GM12878 (cell line): ENCODE data around the gene ABCC2. TPM values are rescaled to one million over a fixed set of nuclear protein-coding genes. Genes with fewer than 3 reads are reported as not detected.

Experiments
- ATAC-seq: fragments of 200-7000 bp; cut with Tn5 transposase; 3 replicates; pipeline ENCODE4 v1.9.1; 2020; ENCODE audit warnings: mild to moderate bottlenecking, moderate library complexity
- BruUV-seq: library from RNA; stranded (reverse); fragments of 400-500 nt; replicated peaks from 2 replicates; lab custom pipeline; 2021; lab: Mats Ljungman, UMichigan
- CTCF ChIA-PET: fragments of 300-600 bp; sonication (Branson Sonifier 250); formaldehyde crosslinking; extraction: SDS; loops from one replicate; lab custom pipeline; 2021; ENCODE audit warnings: inconsistent platforms; lab: Yijun Ruan, JAX
- POLR2A ChIA-PET: fragments of 350-600 bp; formaldehyde crosslinking; extraction: SDS; loops from one replicate; lab custom pipeline; 2021; ENCODE audit warnings: inconsistent platforms; lab: Charles Lee
- RAD21 ChIA-PET: fragments of 300-600 bp; sonication (Branson Sonifier 250); formaldehyde crosslinking; loops from one replicate; lab custom pipeline; 2023; ENCODE audit warnings: antibody characterized with exemption; ENCODE audit not compliant: unreplicated experiment; lab: Charles Lee
- SMC1A ChIA-PET: fragments of 300-600 bp; sonication (Branson Sonifier 250); formaldehyde crosslinking; loops from one replicate; lab custom pipeline; 2023; ENCODE audit not compliant: unreplicated experiment, uncharacterized antibody; lab: Charles Lee
- DNase-seq: peaks from one replicate; pipeline ENCODE4 v3.0.0-alpha.2; 2011; ENCODE audit warnings: low read depth, low spot score
- FAIRE-seq: peaks from 3 replicates; lab custom pipeline; 2011; peaks lifted over from hg19 to GRCh38; lab: Jason Lieb, UNC
- H2AFZ ChIP-seq: 2 replicates; pipeline ENCODE4 v1.6.0; 2011; ENCODE audit warnings: low read depth, low read length, control low read depth; ENCODE audit not compliant: control insufficient read depth
- H3K27ac ChIP-seq: 2 replicates; pipeline ENCODE4 v1.5.1; 2011; ENCODE audit warnings: control low read depth; ENCODE audit not compliant: control insufficient read depth, insufficient read depth
- H3K27me3 ChIP-seq, 2 experiments: replicated peaks in 1 of 2; 2 replicates each; pipeline versions ENCODE4 v1.6.0 to v1.6.1; 2011; ENCODE audit warnings: low read length in 1 of 2; ENCODE audit not compliant: control insufficient read depth in 2 of 2, insufficient read depth in 2 of 2
- H3K36me3 ChIP-seq, 2 experiments: 2 replicates each; pipeline ENCODE4 v1.5.1; 2011; ENCODE audit warnings: low read length in 1 of 2; ENCODE audit not compliant: control insufficient read depth in 2 of 2, insufficient read depth in 2 of 2
- H3K4me1 ChIP-seq: 2 replicates; pipeline ENCODE4 v1.6.1; 2011; ENCODE audit warnings: mild to moderate bottlenecking, low read length, moderate library complexity, mixed read lengths; ENCODE audit not compliant: control insufficient read depth, insufficient read depth
- H3K4me2 ChIP-seq: 2 replicates; pipeline ENCODE4 v1.6.0; 2011; ENCODE audit warnings: control low read depth; ENCODE audit not compliant: control insufficient read depth, insufficient read depth
- H3K4me3 ChIP-seq: fragments of 200-600 bp; sonication (generic); 2 replicates; pipeline ENCODE4 v1.5.1; 2016
- H3K79me2 ChIP-seq: 2 replicates; pipeline ENCODE4 v1.6.0; 2011; ENCODE audit warnings: low read length; ENCODE audit not compliant: control insufficient read depth, insufficient read depth
- H3K9ac ChIP-seq: 2 replicates; pipeline ENCODE4 v1.8.0; 2011; ENCODE audit warnings: low read length, control low read depth, mixed read lengths; ENCODE audit not compliant: control insufficient read depth, insufficient read depth
- H3K9me3 ChIP-seq: replicated peaks from 3 replicates; pipeline ENCODE4 v1.5.1; 2011; ENCODE audit warnings: mild to moderate bottlenecking, low read length; ENCODE audit not compliant: control insufficient read depth, insufficient read depth
- H4K20me1 ChIP-seq: 2 replicates; pipeline ENCODE4 v1.6.0; 2011; ENCODE audit not compliant: control insufficient read depth, insufficient read depth
- BRCA1 ChIP-seq: IDR thresholded peaks from 2 replicates; pipeline ENCODE4 v1.6.1; 2011; ENCODE audit warnings: low read depth, low read length, improper control_type of control experiment
- CEBPB ChIP-seq, 2 experiments: fragments of 150-350 bp in 1 of 2; IDR thresholded peaks; 2 replicates each; pipeline ENCODE4 v1.6.1; 2012 to 2014; ENCODE audit warnings: low read depth in 2 of 2, low read length in 2 of 2, borderline replicate concordance in 1 of 2, inconsistent platforms in 1 of 2
- CHD4 ChIP-seq: fragments of 200-600 bp; sonication (generic); IDR thresholded peaks from 2 replicates; pipeline ENCODE4 v1.6.1; 2016; ENCODE audit warnings: mild to moderate bottlenecking
- EED ChIP-seq: sonication (generic); IDR thresholded peaks from 2 replicates; pipeline ENCODE4 v1.6.1; 2016; ENCODE audit warnings: antibody characterized with exemption, low read depth
- ETV6 ChIP-seq, 2 experiments: fragments of 450-650 bp in 1 of 2; IDR thresholded peaks in 1 of 2; conservative IDR thresholded peaks in 1 of 2; 2 replicates each; pipeline ENCODE4 v1.6.1; 2014; ENCODE audit warnings: antibody characterized with exemption in 1 of 2, borderline replicate concordance in 1 of 2, low read depth in 1 of 2, mild to moderate bottlenecking in 1 of 2, moderate library complexity in 1 of 2
- FOS ChIP-seq: IDR thresholded peaks from 3 replicates; pipeline ENCODE4 v1.6.1; 2011; ENCODE audit warnings: borderline replicate concordance; ENCODE audit not compliant: insufficient read length; ENCODE audit errors: extremely low read depth
- HSF1 ChIP-seq: fragments of 150-350 bp; IDR thresholded peaks from 2 replicates; pipeline ENCODE4 v1.6.1; 2014; ENCODE audit warnings: mild to moderate bottlenecking, low read depth, low read length
- KLF5 ChIP-seq: fragments of 450-650 bp; IDR thresholded peaks from 2 replicates; pipeline ENCODE4 v1.6.1; 2014; ENCODE audit warnings: mild to moderate bottlenecking; ENCODE audit not compliant: partially characterized antibody
- MEF2A ChIP-seq: IDR thresholded peaks from 2 replicates; pipeline ENCODE4 v1.6.1; 2011; ENCODE audit warnings: low read depth, mild to moderate bottlenecking, low read length, moderate library complexity; ENCODE audit not compliant: insufficient read depth
- NFYB ChIP-seq: IDR thresholded peaks from 2 replicates; pipeline ENCODE4 v1.6.1; 2011; ENCODE audit warnings: low read depth, mild to moderate bottlenecking, low read length, improper control_type of control experiment, moderate library complexity; ENCODE audit not compliant: insufficient read depth
- NRF1 ChIP-seq: conservative IDR thresholded peaks from 2 replicates; pipeline ENCODE4 v1.6.1; 2011; ENCODE audit warnings: mild to moderate bottlenecking, low read depth, low read length, improper control_type of control experiment
- PAX8 ChIP-seq: fragments of 450-650 bp; IDR thresholded peaks from 2 replicates; pipeline ENCODE4 v1.6.1; 2017; ENCODE audit warnings: mild to moderate bottlenecking, moderate library complexity
- PML ChIP-seq: IDR thresholded peaks from 2 replicates; pipeline ENCODE4 v1.6.1; 2012; ENCODE audit warnings: low read length, inconsistent platforms
- RUNX3 ChIP-seq: IDR thresholded peaks from 2 replicates; pipeline ENCODE4 v1.6.1; 2012; ENCODE audit warnings: low read length, inconsistent platforms
- TCF12 ChIP-seq: IDR thresholded peaks from 2 replicates; pipeline ENCODE4 v1.6.1; 2011; ENCODE audit warnings: low read depth, mild to moderate bottlenecking, low read length
- YBX1 ChIP-seq: fragments of 450-650 bp; IDR thresholded peaks from 2 replicates; pipeline ENCODE4 v1.6.1; 2016; ENCODE audit warnings: antibody characterized with exemption
- YY1 ChIP-seq: IDR thresholded peaks from 2 replicates; pipeline ENCODE4 v1.6.1; 2011; ENCODE audit warnings: low read depth, mild to moderate bottlenecking, low read length
- ZNF207 ChIP-seq: fragments of 450-650 bp; IDR thresholded peaks from 2 replicates; pipeline ENCODE4 v1.6.1; 2014; ENCODE audit warnings: antibody characterized with exemption, mild to moderate bottlenecking, borderline replicate concordance
- ZNF217 ChIP-seq: fragments of 450-650 bp; IDR thresholded peaks from 2 replicates; pipeline ENCODE4 v1.6.1; 2017; ENCODE audit warnings: antibody characterized with exemption, mild to moderate bottlenecking
- ZNF384 ChIP-seq: IDR thresholded peaks from 2 replicates; pipeline ENCODE4 v1.6.1; 2012; ENCODE audit warnings: low read depth, mild to moderate bottlenecking, low read length, improper control_type of control experiment, borderline replicate concordance
- WGBS: methylation state at CpG from one replicate; pipeline ENCODE4 v1.1.6; 2016; ENCODE audit warnings: low lambda C conversion rate; ENCODE audit not compliant: insufficient replicate concordance, insufficient coverage; ENCODE audit errors: missing lambda C conversion rate; 5-methylcytosine and 5-hydroxymethylcytosine counted together
- in situ Hi-C: fragments of 300-500 bp; cut with MboI; formaldehyde crosslinking; loops from 9 replicates; pipeline ENCODE4 v1.14.3; 2018; ENCODE audit warnings: mixed read lengths
- intact Hi-C: fragments of 100-400 bp; cut with micrococcal nuclease; formaldehyde crosslinking; loops from one replicate; pipeline ENCODE4 v1.14.2; 2022; ENCODE audit not compliant: unreplicated experiment
- polyA plus RNA-seq, 11 experiments: library from polyadenylated mRNA; depleted of rRNA in 4 of 11; unstranded in 6 of 11; stranded (reverse) in 5 of 11; fragments of >200 nt; fragmentation: Nextera tagmentation in 4 of 11; fragmentation: Illumina TruSeq in 1 of 11; extraction: Ambion mirVana in 4 of 11; extraction: Trizol in 1 of 11; gene quantifications; 1 replicate in 1 of 11; 2 replicates in 10 of 11; pipeline versions ENCODE4 v1.2.1 to v1.2.3, GENCODE V29; 2011 to 2016; ENCODE audit warnings: inconsistent platforms in 2 of 11, missing spikeins in 2 of 11, low read depth in 1 of 11
- total RNA-seq, 4 experiments: library from RNA; depleted of rRNA in 3 of 4; stranded (reverse); fragments of >200 nt in 3 of 4; fragmentation: Illumina TruSeq in 1 of 4; extraction: Trizol in 1 of 4; gene quantifications; 2 replicates each; pipeline versions ENCODE4 v1.2.1 to v1.2.3, GENCODE V29; 2013 to 2021

The ABCC2 gene
- total and polyA plus RNA-seq, 10 of the 15 experiments (the other 5 are each of a cell fraction or from before 2014, with no cell fraction given): 0.02 to 0.95 (median 0.21) TPM

- no peak for TF ChIP-seq HSF1
- no peak for TF ChIP-seq FOS
- TF ChIP-seq MEF2A: no peak
Observed at GRCh38 chr10:99779335-99779734, 3.1 kb upstream of the ABCC2 start (continued).

GRCh38 chr10:99781734-99782429 lies 558 bp upstream of the ABCC2 start:
- ChIA-PET POLR2A (interaction anchor here (0.8 kb wide), 1 partner anchor 16 kb away, joined by 4 read pairs; no protein-coding TSS in a partner anchor), CTCF (no interaction called here), SMC1A (no interaction called here), RAD21 (no interaction called here)
- 81% methylated on average over 5 of the region's 5 CpGs for WGBS
- no peak overlapping the region for H3K4me3 ChIP-seq
- intact Hi-C loops: no loop called here
- ATAC-seq (no peak), DNase-seq (no peak), FAIRE-seq (no peak)
- peaks cover 10% of the 10 kb centered on the region for H3K4me1 ChIP-seq
- H3K9me3 ChIP-seq: no peaks in the 10 kb centered on the region; the same call in 2 of the 3 replicates
- no peak overlapping the region for H2AFZ ChIP-seq
- no peak overlapping the region for H3K9ac ChIP-seq
- no peak for TF ChIP-seq ZNF207
- TF ChIP-seq CHD4: no peak
- no peak for TF ChIP-seq KLF5
- no peak for TF ChIP-seq TCF12
- no peak for TF ChIP-seq BRCA1
- TF ChIP-seq RUNX3: no peak
- TF ChIP-seq YBX1: no peak
- no peak for TF ChIP-seq PAX8
- TF ChIP-seq PML: no peak
- TF ChIP-seq ETV6 (conservative IDR thresholded peaks at IDR 0.05 in 1 of 2, IDR thresholded peaks at IDR 0.05 in 1 of 2; ENCODE audit: borderline replicate concordance in 1 of 2, low read depth in 1 of 2): no peak
- TF ChIP-seq YY1: no peak
- TF ChIP-seq ZNF384: no peak
- TF ChIP-seq ZNF217: no peak
- no peak for TF ChIP-seq NRF1
- TF ChIP-seq NFYB: no peak
- no peak for TF ChIP-seq CEBPB (IDR thresholded peaks at IDR 0.05; ENCODE audit: borderline replicate concordance in 1 of 2, low read depth in 2 of 2, low read length in 2 of 2)
- TF ChIP-seq EED: no peak
- H3K27me3 ChIP-seq: no peaks in the 10 kb centered on the region
- no peak overlapping the region for H3K4me2 ChIP-seq
- no peaks in the 10 kb centered on the region for H3K36me3 ChIP-seq
- no peaks in the 10 kb centered on the region for H3K79me2 ChIP-seq
- in situ Hi-C loops: no loop called here
- no TSS peak for BruUV-seq
- H3K27ac ChIP-seq: no peak overlapping the region
- no peaks in the 10 kb centered on the region for H4K20me1 ChIP-seq
